GM18870 (cell line): ENCODE results near the gene MUC21.
"Not testable (repeated sequence)": the region's sequence is repeated elsewhere in the genome, so short reads cannot be mapped to it uniquely, and the experiment has no call there.

Source experiments
- ATAC-seq: cut with Tn5 transposase; IDR thresholded peaks from one replicate; pipeline ENCODE4 v1.9.1; 2021; ENCODE audit warnings: moderate library complexity; ENCODE audit not compliant: unreplicated experiment

The MUC21 gene

DNA sequence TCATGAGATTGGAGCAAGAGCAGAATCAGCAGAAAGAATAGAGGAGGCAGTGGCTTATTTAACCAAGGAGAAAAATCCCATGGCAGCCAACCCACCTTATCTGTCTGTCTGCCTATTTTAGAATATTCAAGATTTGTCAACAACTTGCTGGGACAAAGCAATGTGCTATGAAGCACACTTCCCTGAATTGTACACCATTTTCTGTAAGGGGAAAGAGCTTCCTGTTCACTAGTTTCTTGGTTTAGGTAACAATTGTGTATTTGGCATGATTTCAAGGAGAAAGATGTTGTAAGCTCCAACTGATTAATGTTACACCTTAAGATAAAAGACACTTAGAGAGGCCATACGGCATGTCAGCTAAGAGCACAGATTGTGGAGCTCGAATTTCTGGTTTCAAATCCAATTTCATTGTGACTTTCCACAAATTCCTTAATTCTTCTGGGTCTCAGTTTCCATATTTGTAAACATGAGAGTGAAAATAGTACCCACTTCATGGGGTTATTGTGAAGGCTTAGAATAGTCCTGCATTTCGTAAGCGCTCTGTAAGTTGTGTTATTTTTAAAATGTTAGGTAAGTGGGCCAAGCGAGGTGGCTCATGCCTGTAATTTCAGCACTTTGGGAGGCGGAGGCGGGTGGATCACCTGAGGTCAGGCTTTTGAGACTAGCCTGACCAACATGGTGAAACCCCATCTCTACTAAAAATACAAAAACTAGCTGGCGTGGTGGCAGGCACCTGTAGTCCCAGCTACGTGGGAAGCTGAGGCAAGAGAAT is 21.9 kb downstream of the MUC21 start:
- ATAC-seq = no peak

DNA sequence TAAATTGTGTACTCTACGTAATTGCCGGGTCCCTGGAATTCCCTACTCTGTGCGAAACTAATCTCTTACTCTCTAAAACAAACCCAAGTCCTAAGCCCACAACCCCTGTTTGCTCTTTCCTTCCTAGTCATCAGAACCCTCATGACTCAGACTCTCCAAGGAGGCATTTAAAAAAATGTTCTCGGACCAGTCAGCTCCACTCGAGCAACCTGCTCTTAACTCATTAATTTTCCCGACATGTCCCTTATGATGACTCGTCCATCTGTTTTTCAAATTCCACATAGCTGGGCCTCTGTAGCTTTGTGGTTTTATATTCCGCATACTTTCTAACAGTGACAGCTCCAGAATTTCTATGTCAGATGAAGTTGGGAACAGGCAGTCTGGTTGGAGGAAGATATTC is 24.2 kb downstream of the MUC21 start:
- no peak for ATAC-seq

DNA sequence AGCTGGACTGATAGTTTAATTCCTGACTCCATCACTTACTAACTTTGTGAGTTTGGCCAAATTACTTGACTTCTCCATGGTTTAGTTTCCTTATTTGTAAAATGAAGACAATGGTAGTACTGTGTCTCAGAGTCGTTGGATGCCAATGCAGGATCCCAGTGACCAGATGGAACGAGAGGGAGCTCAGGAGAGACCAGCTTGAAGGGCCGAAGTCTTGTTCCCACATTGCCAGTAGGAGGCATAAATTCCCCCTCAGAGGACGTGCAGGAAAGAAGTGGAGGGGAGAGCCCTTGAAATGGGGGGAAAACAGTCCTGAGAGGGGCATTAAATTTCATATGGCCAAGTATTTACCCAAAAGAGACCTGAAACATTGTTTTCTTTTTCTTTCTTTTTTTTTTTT is 24.6 kb downstream of the MUC21 start:
- no peak for ATAC-seq

DNA sequence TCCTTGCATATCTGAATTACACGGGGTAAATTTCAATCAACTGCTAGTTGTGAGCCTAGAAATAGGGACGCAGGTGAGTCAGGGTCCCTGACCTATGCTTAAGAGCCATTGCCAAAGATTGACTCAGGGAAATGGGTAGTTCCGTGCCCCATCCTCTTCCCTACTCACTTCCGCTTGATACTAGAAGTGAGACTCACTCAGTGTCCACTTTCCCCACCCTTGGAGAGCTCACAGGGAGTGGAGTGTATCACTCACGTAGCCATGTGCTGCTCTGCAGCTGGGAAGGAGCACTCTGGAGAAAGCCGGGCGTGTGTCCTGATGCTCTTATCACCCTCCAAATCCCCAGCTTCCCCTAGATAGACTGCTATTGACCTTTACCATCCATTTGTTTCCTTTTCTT is 26.2 kb downstream of the MUC21 start:
- no peak for ATAC-seq

DNA sequence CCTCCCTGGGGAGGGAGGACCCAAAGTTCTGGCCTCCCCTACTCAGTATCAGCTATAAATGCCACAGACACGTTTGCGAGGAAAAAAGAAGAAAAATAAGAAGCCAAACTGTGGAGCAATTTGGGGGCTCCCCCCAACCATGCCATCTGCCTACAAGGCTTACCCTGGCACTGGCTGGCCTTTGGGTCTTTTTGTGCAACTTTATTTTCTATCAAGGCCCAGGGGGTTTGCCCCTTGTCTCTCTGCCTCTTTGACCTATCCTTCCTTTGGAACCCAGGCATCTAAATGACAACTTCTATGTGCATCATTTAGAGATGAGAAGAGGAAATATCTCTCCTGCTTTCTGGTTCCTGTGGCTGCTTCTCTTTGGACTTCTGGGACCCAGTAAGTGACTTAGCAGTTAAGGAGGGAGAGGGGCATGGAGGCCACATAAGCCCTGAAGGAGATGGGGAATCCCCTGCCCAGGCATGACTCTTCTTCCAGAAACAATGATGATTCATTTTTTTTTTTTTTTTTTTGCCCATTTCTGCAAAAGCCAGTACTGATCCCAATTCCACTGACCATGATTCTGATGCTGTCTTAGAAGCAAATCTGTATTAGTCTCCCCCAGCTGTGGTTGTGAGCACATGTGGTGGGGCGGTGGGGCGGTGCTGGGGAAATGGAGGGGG is 27.0 kb downstream of the MUC21 start, which contains the start of gene MUC22:
TSS of gene MUC22 (plus strand) at position 82 of the 668 bp plus-strand sequence. CDS start at position 315, 233 bp downstream.
- no peak for ATAC-seq

DNA sequence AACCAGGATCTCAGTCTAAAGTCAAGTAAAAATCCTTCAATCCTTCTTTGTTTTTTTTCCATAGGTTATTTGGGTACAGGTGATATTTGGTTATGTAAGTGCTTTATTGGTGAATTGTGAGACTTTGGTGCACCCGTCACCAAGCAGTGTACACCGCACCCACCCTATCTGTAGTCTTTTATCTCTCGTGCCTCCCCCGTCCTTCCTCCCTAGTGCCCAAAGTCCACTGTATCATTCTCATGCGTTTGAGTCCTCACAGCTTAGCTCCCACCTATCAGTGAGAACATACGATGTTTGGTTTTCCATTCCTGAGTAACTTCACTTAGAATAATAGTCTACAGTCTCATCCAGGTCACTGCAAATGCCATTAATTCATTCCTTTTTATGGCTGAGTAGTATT is 27.6 kb downstream of the MUC21 start:
- no peak for ATAC-seq

DNA sequence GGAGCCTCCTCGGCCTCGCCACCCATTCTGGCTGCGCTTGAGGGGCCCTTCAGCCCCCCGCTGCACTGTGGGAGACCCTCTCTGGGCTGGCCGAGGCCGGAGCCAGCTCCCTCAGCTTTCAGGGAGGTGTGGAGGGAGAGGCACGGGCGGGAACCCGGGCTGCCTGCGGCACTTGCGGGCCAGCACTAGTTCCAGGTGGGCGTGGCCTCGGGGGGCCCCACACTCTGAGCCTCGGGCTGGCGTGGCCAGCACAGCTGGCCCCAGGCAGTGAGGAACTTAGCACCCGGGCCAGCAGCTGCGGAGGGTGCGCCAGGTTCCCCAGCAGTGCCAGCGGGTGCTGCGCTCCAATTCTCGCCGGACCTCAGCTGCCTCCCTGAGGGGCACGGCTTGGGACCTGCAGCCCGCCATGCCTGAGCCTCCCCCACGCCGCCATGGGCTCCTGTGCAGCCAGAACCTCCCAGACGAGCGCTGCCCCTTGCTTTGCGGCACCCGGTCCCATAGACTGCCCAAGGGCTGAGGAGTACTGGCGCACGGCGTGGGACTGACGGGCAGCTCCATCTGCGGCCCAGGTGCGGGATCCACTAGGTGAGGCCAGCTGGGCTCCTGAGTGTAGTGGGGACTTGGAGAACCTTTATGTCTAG is 33.3 kb downstream of the MUC21 start:
- ATAC-seq = no peak

DNA sequence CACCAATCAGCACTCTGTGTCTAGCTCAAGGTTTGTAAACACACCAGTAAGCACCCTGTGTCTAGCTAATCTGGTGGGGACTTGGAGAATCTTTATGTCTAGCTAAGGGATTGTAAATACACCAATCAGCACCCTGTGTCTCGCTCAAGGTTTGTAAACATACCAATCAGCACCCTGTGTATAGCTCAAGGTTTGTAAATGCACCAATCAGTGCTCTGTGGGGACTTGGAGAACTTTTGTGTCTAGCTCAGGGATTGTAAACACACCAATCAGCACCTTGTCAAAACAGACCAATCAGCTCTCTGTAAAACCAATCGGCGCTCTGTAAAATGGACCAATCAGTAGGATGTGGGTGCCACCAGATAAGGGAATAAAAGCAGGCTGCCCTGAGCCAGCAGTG is 33.9 kb downstream of the MUC21 start:
- not testable (repeated sequence) for ATAC-seq

DNA sequence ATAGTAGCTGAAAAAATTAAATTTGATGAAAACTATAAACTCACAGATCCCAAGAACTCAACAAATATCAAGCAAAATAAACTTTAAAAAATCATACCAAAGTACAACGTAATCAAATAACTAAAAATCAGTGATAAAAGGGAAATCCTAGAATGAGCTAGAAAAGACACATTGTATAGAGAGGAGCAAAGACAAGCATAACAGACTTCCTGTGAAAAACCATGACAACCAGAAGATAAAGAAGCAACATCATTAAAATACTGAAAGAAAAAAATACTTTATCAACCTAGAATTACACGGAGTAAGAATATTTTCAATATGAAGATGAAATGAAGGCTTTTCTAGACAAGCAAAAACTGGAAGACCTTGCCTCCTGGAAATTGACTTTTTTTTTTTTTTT is 36.5 kb downstream of the MUC21 start:
- no peak for ATAC-seq

DNA sequence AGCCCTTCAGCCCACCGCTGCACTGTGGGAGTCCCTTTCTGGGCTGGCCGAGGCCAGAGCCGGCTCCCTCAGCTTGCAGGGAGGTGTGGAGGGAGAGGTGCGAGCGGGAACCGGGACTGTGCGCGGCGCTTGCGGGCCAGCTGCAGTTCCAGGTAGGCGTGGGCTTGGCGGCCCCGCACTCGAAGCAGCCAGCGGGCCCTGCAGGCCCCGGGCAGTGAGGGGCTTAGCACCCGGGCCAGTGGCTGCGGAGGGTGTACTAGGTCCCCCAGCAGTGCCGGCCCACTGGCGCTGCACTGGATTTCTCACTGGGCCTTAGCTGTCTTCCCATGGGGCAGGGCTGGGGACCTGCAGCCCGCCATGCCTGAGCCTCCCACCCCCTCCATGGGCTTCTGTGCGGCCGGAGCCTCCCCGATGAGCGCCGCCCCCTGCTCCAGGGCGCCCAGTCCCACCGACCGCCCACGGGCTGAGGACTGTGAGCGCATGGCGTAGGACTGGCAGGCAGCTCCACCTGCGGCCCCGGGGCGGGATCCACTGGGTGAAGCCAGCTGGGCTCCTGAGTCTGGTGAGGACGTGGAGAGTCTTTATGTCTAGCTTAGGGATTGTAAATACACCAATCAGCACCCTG is 37.2 kb downstream of the MUC21 start:
- ATAC-seq = not testable (repeated sequence)

DNA sequence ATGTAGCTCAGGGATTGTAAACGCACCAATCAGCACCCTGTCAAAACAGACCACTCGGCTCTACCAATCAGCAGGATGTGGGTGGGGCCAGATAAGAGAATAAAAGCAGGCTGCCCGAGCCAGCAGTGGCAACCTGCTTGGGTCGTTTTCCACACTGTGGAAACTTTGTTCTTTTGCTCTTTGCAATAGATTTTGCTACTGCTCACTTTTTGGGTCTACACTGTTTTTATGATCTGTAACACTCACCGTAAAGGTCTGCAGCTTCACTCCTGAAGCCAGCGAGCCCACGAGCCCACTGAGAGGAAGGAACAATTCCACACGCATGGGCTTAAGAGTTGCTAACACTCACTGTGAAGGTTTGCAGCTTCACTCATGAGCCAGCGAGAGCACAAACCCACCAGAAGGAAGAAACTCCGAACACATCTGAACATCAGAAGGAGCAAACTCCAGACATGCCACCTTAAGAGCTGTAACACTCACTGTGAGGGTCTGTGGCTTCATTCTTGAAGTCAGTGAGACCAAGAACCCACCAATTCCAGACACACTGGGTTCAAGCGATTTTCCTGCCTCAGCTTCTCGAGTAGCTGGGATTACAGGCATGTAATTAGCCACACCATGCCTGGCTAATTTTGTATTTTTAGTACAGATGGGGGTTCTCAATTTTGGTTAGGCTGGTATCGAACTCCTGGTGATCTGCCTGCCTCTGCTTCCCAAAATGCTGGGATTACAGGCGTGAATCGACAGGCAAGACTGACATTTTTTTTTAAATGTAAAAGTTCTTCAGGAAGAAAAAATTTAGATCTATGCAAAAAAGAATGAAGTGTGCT is 38.4 kb downstream of the MUC21 start:
- ATAC-seq = not testable (repeated sequence)

DNA sequence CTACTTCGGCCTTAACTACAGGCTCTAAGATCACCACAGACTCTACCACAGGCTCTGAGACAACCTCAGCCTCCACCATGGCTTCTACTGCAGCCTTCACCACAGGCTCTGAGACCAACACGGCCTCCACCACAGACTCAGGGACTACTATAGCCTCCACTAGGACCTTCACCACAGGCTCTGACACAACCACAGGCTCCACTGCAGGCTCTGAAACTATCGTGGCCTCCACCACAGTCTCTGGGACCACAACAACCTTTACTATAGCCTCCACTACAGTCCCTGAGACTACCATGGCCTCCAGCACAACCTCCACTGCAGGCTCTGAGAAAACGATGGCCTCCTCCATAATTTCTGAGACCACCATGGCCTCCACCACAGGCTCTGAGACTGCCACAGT is 42.1 kb downstream of the MUC21 start:
- ATAC-seq = no peak

DNA sequence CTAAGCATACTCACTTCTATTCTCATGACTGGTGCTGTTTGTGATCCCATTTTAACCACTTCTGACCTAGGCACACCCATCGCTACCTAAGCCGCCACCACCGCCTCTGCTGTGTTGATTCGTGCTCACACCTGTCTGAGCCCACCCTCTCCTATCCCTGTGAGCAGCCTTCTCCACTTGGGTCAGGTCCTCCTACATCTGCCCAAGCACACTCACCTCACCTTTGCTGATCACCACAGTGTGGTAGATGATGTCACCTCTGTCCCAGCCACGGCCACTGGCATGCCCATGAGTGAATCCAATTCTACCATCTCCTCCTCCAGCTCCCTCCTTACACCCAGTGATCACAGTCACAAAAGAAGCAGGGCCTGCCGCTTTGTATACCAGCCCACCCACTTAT is 47.6 kb downstream of the MUC21 start:
- ATAC-seq = no peak

DNA sequence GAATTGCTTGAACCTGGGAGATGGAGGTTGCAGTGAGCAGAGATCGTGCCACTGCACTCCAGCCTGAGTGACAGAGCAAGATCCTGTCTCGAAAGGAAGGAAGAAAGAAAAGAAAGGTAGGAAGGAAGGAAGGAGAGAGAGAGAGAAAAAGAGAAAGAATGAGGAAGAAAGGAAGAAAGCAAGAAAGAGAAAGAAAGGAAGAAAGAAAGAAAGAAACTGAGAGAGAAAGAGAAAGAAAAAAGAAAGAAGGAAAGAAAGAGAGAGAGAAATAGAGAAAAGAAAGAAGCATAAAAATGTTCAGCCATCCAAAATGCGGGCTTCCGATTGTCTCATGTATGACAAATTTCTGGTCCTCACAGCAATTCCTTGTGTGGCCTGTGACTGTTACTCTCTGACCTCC is 49.6 kb downstream of the MUC21 start:
- no peak for ATAC-seq

DNA sequence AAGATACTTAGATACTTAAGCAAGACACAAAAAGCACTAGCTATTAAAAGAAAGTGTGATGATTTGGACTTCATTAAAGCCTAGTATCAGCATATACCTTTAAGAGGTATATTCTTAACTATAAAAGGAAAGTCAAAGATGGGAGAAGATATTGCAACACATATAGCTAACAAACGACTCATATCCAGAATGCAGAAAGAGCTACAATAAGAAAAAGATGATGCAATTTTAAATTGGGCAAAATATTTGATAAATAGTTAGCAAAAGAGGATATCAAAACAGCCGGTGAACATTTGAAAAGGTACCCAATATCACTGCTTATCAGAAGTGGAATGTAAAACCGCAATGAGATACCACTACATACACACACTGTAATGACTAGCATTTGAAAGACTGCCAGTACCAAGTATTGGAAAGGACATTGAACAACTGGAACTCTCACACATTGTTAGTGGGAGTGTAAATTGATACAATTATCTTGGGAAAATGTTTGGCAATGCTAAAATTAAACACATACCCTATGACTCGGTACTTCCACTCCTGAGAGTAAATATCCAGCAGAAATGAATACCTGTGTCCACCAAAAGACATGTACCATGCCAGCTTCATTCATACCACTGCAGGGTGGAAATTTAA is 52.5 kb downstream of the MUC21 start:
- no peak for ATAC-seq

DNA sequence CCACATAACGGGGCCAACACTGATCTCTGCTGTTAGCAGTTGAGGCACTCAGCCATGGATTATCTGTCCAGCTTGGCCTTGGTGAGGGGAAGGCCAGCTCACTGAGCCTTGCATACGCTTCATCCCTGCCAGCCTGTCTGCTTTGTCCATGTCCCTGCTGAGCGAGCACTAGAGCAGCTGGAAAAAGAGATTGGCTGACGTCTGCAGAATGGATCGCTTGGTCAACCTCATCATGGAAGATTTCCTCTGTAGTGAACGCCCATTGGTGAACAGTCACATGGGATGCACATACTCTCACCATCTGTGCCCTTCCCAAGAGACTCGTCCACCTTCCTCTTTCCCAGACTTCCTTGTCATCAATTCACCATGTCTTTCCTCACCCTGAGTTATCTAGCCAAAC is 53.7 kb downstream of the MUC21 start:
- ATAC-seq = no peak

DNA sequence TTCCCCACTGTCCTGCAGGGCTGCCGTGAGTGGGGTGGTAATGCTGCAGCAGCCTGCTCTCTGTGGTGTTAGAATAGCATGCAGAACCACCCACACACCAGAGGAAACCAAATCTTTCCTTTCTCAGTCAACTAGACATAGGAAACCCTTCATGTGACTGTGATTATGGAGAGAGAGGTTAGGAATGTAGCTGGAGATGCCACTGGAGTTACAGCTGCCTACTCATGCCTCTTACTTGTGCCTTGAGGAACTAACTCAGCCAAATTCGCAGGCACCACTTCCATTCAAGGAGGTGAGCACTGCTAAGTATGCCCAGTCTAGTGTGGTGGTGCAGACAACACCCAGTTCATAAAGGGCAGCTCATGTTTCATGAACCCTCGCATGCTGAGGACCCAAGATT is 54.2 kb downstream of the MUC21 start:
- ATAC-seq = no peak

DNA sequence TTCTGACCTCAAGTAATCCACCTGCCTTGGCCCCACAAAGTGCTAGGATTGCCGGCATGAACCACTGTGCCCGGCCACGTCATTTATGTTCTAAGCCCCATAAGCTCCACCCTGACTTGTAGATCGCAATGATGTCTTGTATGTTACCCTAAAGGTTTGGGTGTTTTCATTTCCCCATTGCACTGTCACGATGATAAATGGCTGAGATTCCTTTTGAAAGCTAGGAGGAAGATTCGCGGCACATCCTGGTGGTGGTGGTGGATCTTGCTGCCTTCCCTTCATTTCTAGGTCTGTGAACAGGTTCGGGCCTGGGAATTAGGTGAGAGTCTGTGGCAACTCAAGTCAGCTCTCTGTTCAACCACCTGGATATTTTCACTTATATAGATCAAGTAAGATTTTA is 55.0 kb downstream of the MUC21 start:
- no peak for ATAC-seq
